ENCODE results near the gene DNM2.

GRCh38 chr19:10829967-10830366 is 112.1 kb downstream of the DNM2 start:
- TF ChIP-seq POLR2A (IDR thresholded peaks at IDR 0.05; ENCODE audit: extremely low read depth, insufficient read length) (no peak), MAX (IDR thresholded peaks at IDR 0.05; ENCODE audit: low read depth, low read length) (no peak), CTCF (IDR thresholded peaks at IDR 0.05; ENCODE audit: low read depth, low read length) (no peak), MYC (IDR thresholded peaks at IDR 0.05; ENCODE audit: low read depth, low read length) (no peak)
